CD14-positive monocyte (primary cell): Measurements from ENCODE around the gene CD6. TPM values are rescaled to one million over a fixed set of nuclear protein-coding genes. Genes with fewer than 3 reads are reported as not detected.
"Not testable (repeated sequence)": the region's sequence is repeated elsewhere in the genome, so short reads cannot be mapped to it uniquely, and the experiment has no call there.

ENCODE experiments used
- DNase-seq, 3 donors: peaks; one replicate each; pipeline ENCODE4 v3.0.0-alpha.2; 2011 to 2022
- H2AFZ ChIP-seq: 2 replicates; pipeline ENCODE4 v1.6.0; 2012; ENCODE audit warnings: mild to moderate bottlenecking, low read depth, low read length, inconsistent platforms; ENCODE audit not compliant: insufficient read depth, poor library complexity, severe bottlenecking
- H3K27ac ChIP-seq, 2 donors: 1 replicate in 1 of 2; 2 replicates in 1 of 2; pipeline ENCODE4 v1.5.1; 2012 to 2013; ENCODE audit warnings: low read length in 2 of 2, control low read depth in 1 of 2, inconsistent platforms in 1 of 2, low read depth in 1 of 2, mild to moderate bottlenecking in 1 of 2
- H3K27me3 ChIP-seq, 2 donors: one replicate each; pipeline versions ENCODE4 v1.6.0 to v1.6.1; 2011 to 2013; ENCODE audit warnings: low read length in 2 of 2; ENCODE audit not compliant: control insufficient read depth in 2 of 2, insufficient read depth in 2 of 2
- H3K36me3 ChIP-seq, 2 donors: replicated peaks in 1 of 2; 1 replicate in 1 of 2; 2 replicates in 1 of 2; pipeline versions ENCODE4 v1.5.1 to v1.6.1; 2012 to 2013; ENCODE audit warnings: low read length in 2 of 2, control low read depth in 1 of 2, inconsistent platforms in 1 of 2, mild to moderate bottlenecking in 1 of 2; ENCODE audit not compliant: insufficient read depth in 2 of 2, control insufficient read depth in 1 of 2
- H3K4me1 ChIP-seq, 2 donors: 1 replicate in 1 of 2; 2 replicates in 1 of 2; pipeline versions ENCODE4 v1.5.1 to v1.6.1; 2012 to 2013; ENCODE audit warnings: low read length in 2 of 2, control low read depth in 1 of 2, inconsistent platforms in 1 of 2, mild to moderate bottlenecking in 1 of 2, moderate library complexity in 1 of 2; ENCODE audit not compliant: insufficient read depth in 2 of 2, control insufficient read depth in 1 of 2
- H3K4me2 ChIP-seq: replicated peaks from 2 replicates; pipeline ENCODE3; 2012; ENCODE audit warnings: low read length, moderate library complexity, mild to moderate bottlenecking; ENCODE audit not compliant: poor library complexity, severe bottlenecking; ENCODE audit errors: extremely low read depth
- H3K4me3 ChIP-seq, 3 experiments: fragments of 200-600 bp in 1 of 3; sonication (generic) in 1 of 3; replicated peaks in 1 of 3; 1 replicate in 2 of 3; 2 replicates in 1 of 3; pipeline ENCODE4 v1.5.1; 2011 to 2013; ENCODE audit warnings: low read length in 3 of 3, mild to moderate bottlenecking in 3 of 3, control low read depth in 2 of 3, low read depth in 2 of 3, inconsistent platforms in 1 of 3, moderate library complexity in 1 of 3
- H3K79me2 ChIP-seq: 2 replicates; pipeline ENCODE4 v1.6.0; 2012; ENCODE audit warnings: mild to moderate bottlenecking, control low read depth, inconsistent platforms, low read length, moderate library complexity; ENCODE audit not compliant: insufficient read depth
- H3K9ac ChIP-seq: 2 replicates; pipeline ENCODE4 v1.6.0; 2017; ENCODE audit warnings: low read length, mild to moderate bottlenecking; ENCODE audit not compliant: insufficient read depth, poor library complexity, severe bottlenecking
- H3K9me3 ChIP-seq, 2 donors: replicated peaks in 1 of 2; 1 replicate in 1 of 2; 2 replicates in 1 of 2; pipeline versions ENCODE4 v1.5.1 to v1.6.1; 2012 to 2013; ENCODE audit warnings: low read length in 2 of 2, control low read depth in 1 of 2; ENCODE audit not compliant: control insufficient read depth in 1 of 2, insufficient read depth in 1 of 2
- H4K20me1 ChIP-seq: 2 replicates; pipeline ENCODE4 v1.6.0; 2012; ENCODE audit warnings: mild to moderate bottlenecking, low read length, control low read depth, moderate library complexity; ENCODE audit not compliant: insufficient read depth
- H3K27ac Mint-ChIP-seq, 7 donors: one replicate each; pipeline ENCODE4 v1.8.0; 2020; ENCODE audit warnings: mild to moderate bottlenecking in 7 of 7, mixed read lengths in 7 of 7, moderate library complexity in 6 of 7, inconsistent platforms in 2 of 7
- H3K27me3 Mint-ChIP-seq, 3 donors: one replicate each; pipeline ENCODE4 v1.8.0; 2021 to 2022; ENCODE audit warnings: low read depth in 3 of 3, mild to moderate bottlenecking in 3 of 3, mixed read lengths in 3 of 3, moderate library complexity in 3 of 3, inconsistent platforms in 1 of 3
- H3K36me3 Mint-ChIP-seq, 2 donors: one replicate each; pipeline ENCODE4 v1.8.0; 2020; ENCODE audit warnings: mixed read lengths in 2 of 2, inconsistent platforms in 1 of 2, mild to moderate bottlenecking in 1 of 2
- H3K4me1 Mint-ChIP-seq: one replicate; pipeline ENCODE4 v1.8.0; 2020; ENCODE audit warnings: mild to moderate bottlenecking, mixed read lengths
- H3K4me3 Mint-ChIP-seq, 2 donors: one replicate each; pipeline ENCODE4 v1.8.0; 2020; ENCODE audit warnings: mild to moderate bottlenecking in 2 of 2, mixed read lengths in 2 of 2, moderate library complexity in 1 of 2
- H3K9me3 Mint-ChIP-seq, 7 donors: one replicate each; pipeline ENCODE4 v1.8.0; 2020 to 2022; ENCODE audit warnings: mixed read lengths in 7 of 7, mild to moderate bottlenecking in 6 of 7, moderate library complexity in 6 of 7, inconsistent platforms in 2 of 7
- CTCF ChIP-seq: fragments of 200-600 bp; IDR thresholded peaks from one replicate; pipeline ENCODE4 v1.8.0; 2022; ENCODE audit warnings: antibody characterized with exemption, mild to moderate bottlenecking
- WGBS: methylation state at CpG from one replicate; pipeline ENCODE4 v1.1.5; 2013; ENCODE audit warnings: missing lambda C conversion rate; ENCODE audit not compliant: insufficient coverage; 5-methylcytosine and 5-hydroxymethylcytosine counted together
- intact Hi-C, 2 donors: fragments of 100-400 bp; cut with micrococcal nuclease; formaldehyde crosslinking; loops; one replicate each; pipeline versions ENCODE4 v1.15.0 to v1.15.1; 2023
- polyA plus RNA-seq, 3 donors: library from polyadenylated mRNA; depleted of rRNA in 1 of 3; unstranded in 2 of 3; stranded (reverse) in 1 of 3; fragments of 300-500 nt in 2 of 3; fragments of >200 nt in 1 of 3; fragmentation: Illumina TruSeq in 2 of 3; gene quantifications; 1 replicate in 2 of 3; 2 replicates in 1 of 3; pipeline ENCODE4 v1.2.3, GENCODE V29; 2012 to 2021

Gene CD6
- polyA plus RNA-seq, 3 donors: 0.09 to 0.39 (median 0.39) TPM

GRCh38 chr11:61061081-61061826 lies 89.8 kb downstream of the CD6 start:
- Histone ChIP-seq H3K4me2 (no peak overlapping the region), H3K36me3 (no peaks in the 10 kb centered on the region), H3K4me1 (peaks cover 32 to 34% of the 10 kb centered on the region in 2 donors), H3K4me3 (peak overlapping the region in 1 of 3 experiments; percentile 2), H3K79me2 (no peaks in the 10 kb centered on the region), H3K27me3 (no peaks in the 10 kb centered on the region), H4K20me1 (no peaks in the 10 kb centered on the region), H3K9me3 (no peaks in the 10 kb centered on the region), H2AFZ (no peak overlapping the region), H3K27ac (peak overlapping the region; percentile 60 to 69), H3K9ac (peak overlapping the region; percentile 25)
- peaks cover 0 to 3% (median 0%) of the 10 kb centered on the region in 7 donors for H3K9me3 Mint-ChIP-seq
- H3K36me3 Mint-ChIP-seq: peaks cover 0 to 2% of the 10 kb centered on the region in 2 donors
- intact Hi-C loops: loop anchor here (2.0 to 10.0 kb wide), 4 partner anchors 32 to 109 kb away; partner anchors contain the start of genes SLC15A3 (in 1 of the 2) and VPS37C (in 1 of the 2)
- peaks cover 42% of the 10 kb centered on the region for H3K4me1 Mint-ChIP-seq
- TF ChIP-seq CTCF: no peak
- 84% methylated on average over 4 of the region's 13 CpGs for WGBS
- peak; percentile 91 to 99 (median 93) for DNase-seq
- H3K27me3 Mint-ChIP-seq: peaks cover 3 to 11% (median 4%) of the 10 kb centered on the region in 3 donors
- H3K27ac Mint-ChIP-seq: peak overlapping the region; percentile 89 to 96 (median 94)
- H3K4me3 Mint-ChIP-seq: peak overlapping the region; percentile 34 to 72

- peaks cover 3 to 5% (median 4%) of the 10 kb centered on the region in 3 donors for H3K27me3 Mint-ChIP-seq
- WGBS: 96% methylated on average over 4 of the region's 9 CpGs
- no peaks in the 10 kb centered on the region for H3K36me3 ChIP-seq
- H3K4me2 ChIP-seq: no peak overlapping the region
- no peaks in the 10 kb centered on the region for H4K20me1 ChIP-seq
- no peak overlapping the region for H3K4me3 ChIP-seq
- H3K9ac ChIP-seq: no peak overlapping the region
- H3K4me1 Mint-ChIP-seq: peaks cover 48% of the 10 kb centered on the region
- intact Hi-C loops: loop anchor here (5.0 to 10.0 kb wide), 3 partner anchors 35 to 110 kb away; partner anchors contain the start of genes SLC15A3 (in 1 of the 2) and VPS37C (in 1 of the 2)
- H3K9me3 ChIP-seq: no peaks in the 10 kb centered on the region
- peak overlapping the region; percentile 85 to 92 (median 89) for H3K27ac Mint-ChIP-seq
- no peak overlapping the region for H3K4me3 Mint-ChIP-seq
- H3K79me2 ChIP-seq: no peaks in the 10 kb centered on the region
- TF ChIP-seq CTCF: no peak
- no peak overlapping the region for H2AFZ ChIP-seq
- peak overlapping the region; percentile 41 to 63 for H3K27ac ChIP-seq
- H3K36me3 Mint-ChIP-seq: peaks cover 0 to 2% of the 10 kb centered on the region in 2 donors
- H3K9me3 Mint-ChIP-seq: peaks cover 0 to 3% (median 0%) of the 10 kb centered on the region in 7 donors
- H3K4me1 ChIP-seq: peaks cover 34 to 36% of the 10 kb centered on the region in 2 donors
- DNase-seq: no peak
- no peaks in the 10 kb centered on the region for H3K27me3 ChIP-seq
Observed at GRCh38 chr11:61062181-61062930, 90.9 kb downstream of the CD6 start.

GRCh38 chr11:61065236-61065635 lies 93.8 kb downstream of the CD6 start:
- H3K27me3 Mint-ChIP-seq, H3K36me3 ChIP-seq, H3K4me3 ChIP-seq, H3K27me3 ChIP-seq, H3K36me3 Mint-ChIP-seq, H2AFZ ChIP-seq, H3K79me2 ChIP-seq, H3K4me2 ChIP-seq, H3K9ac ChIP-seq, H3K9me3 Mint-ChIP-seq, H3K4me3 Mint-ChIP-seq, H4K20me1 ChIP-seq, H3K27ac ChIP-seq, DNase-seq, H3K9me3 ChIP-seq: not testable (repeated sequence)
- intact Hi-C loops: loop anchor here in 1 of 2 donors (10.0 kb wide), 1 partner anchor 100 kb away; the partner anchor contains the start of gene VPS37C
- Mint-ChIP-seq H3K4me1 (peaks cover 63% of the 10 kb centered on the region), H3K27ac (peak overlapping the region in 2 of 7 donors; percentile 35 to 38)
- over 99% methylated on average over 13 of the region's 13 CpGs for WGBS
- peaks cover 51 to 54% of the 10 kb centered on the region in 2 donors for H3K4me1 ChIP-seq
